Measurements from ENCODE around the gene SUSD6.
"Not testable (repeated sequence)": the region's sequence is repeated elsewhere in the genome, so short reads cannot be mapped to it uniquely, and the experiment has no call there.

The SUSD6 gene

DNA sequence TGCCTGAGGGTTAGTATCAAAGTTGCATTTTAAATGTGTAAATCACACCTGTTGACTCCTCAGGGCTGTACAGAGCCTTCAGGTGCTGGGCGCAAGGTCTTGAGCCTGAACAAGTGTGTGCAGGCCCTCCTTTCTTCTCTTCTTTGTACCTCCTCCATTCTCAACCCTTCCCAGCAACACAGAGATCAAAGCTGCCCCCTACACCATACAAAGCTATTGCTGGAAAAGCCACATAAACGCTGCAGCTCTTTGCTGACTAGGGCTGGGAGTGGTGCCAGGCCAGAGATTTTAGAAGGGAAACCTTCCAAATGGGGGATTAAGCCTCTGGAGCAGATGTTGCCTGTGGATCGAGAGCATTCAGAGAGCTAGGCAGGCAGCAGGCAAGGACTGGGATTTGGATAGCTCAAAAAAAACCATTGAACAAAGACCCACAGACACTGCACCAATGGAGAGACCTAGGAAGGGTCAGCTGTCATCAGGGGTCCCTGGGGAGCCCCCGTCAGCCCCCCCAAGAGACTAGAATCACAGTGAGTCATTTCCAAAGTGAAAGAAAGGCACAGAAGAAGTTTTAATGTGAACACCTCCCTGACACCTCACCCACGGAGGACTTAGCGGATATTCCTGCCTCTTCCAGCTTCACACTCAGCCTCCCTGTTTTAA, 18.2 kb upstream of the SUSD6 start:
- no peak for DNase-seq

- DNase-seq = no peak
Measured at GRCh38 chr14:69594846-69595245, 16.6 kb upstream of the SUSD6 start.

- no peak for DNase-seq
Measured at GRCh38 chr14:69595336-69595735, 16.1 kb upstream of the SUSD6 start.

GRCh38 chr14:69599431-69599830, 12.0 kb upstream of the SUSD6 start:
- DNase-seq = not testable (repeated sequence)

DNA sequence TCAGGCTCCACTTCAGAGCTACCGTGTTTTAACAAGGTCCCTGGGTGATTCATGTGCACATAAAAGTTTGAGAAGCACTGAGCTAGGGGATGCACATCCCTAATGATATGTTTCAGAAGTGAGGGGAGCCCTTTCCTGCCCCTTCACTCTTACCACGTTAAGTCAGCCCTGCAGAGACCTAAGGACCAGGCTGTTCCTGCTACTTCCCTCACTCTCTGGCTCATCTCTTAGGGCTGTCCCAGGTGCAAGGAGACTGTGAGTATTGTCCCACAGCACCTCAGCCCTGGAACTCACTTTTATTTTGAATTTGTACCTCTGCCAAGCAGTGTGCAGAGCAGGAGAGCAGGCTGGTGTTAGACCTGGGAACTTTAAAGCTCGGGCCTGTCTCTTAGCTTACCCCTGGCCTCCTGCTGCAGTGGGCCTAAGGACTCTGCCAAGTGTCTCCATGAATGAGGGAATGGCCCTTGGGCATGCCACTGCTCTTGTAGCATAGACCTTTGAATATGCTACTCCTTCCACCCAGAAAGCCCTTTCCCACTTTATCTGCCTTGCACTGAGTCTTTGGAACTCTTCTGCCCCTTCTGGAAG, 11.0 kb upstream of the SUSD6 start:
- no peak for DNase-seq

DNA sequence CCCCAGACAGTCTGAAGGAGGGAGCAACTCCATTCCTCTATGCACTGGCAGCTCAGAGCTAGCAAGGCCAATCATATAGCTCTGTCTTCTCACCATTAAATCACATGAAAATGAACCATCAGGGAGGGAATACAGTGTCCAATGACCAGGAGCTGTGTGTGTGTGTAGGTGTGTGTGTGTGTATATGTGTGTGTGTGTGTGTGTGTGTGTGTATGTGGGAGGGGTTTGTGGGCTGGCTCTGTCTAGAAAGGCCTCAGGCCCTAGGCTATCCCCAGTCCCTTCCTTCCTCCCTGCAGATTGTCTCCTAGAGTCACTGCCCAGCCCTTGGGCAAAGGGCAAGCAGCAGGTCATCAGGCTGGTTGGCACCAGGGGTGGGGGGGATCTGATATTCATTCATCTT, 5.7 kb upstream of the SUSD6 start:
- DNase-seq = no peak

DNA sequence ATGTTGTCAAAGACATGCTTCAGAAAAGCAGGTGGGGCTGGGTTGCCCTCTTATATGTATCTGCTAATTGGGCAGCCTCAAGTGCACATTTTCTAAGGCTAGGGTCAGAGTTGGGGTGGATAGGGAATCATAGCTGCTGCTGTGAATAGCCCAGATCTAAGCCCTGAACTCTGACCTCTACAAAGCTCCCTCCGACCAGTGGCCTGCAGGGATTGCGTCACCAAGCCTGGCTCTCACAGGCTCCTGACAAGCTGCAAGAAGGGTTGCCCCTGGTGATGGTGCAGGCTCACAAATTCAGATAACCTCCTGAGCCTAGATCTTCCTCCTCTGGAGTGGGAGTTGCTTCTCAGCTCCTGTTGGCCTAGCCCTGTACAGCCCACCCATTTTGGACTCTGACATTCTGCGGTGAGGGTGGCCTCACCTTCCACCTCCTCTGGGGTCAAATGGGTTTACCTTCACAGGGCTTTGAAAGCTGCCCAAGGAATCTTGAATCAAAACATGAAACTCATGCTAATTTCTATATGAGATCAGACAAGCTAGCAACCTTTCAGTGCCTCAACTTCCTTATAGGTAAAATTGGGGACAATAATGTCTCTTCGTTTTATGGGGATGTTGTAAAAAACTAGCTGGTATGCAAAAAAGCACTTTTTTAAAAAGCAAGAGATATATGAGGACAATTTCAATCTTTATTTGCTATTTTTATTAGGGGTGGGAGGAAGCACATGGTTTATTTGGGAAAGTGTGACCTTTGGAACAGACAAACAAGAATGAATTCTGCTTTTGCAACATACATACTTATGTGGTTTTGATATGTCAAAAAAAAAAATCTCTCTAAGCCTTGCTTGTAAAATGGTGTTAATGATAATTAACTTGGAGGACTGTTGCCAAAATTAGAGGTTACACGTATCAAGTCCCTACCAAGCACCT, 4.9 kb upstream of the SUSD6 start:
- no peak for DNase-seq

DNA sequence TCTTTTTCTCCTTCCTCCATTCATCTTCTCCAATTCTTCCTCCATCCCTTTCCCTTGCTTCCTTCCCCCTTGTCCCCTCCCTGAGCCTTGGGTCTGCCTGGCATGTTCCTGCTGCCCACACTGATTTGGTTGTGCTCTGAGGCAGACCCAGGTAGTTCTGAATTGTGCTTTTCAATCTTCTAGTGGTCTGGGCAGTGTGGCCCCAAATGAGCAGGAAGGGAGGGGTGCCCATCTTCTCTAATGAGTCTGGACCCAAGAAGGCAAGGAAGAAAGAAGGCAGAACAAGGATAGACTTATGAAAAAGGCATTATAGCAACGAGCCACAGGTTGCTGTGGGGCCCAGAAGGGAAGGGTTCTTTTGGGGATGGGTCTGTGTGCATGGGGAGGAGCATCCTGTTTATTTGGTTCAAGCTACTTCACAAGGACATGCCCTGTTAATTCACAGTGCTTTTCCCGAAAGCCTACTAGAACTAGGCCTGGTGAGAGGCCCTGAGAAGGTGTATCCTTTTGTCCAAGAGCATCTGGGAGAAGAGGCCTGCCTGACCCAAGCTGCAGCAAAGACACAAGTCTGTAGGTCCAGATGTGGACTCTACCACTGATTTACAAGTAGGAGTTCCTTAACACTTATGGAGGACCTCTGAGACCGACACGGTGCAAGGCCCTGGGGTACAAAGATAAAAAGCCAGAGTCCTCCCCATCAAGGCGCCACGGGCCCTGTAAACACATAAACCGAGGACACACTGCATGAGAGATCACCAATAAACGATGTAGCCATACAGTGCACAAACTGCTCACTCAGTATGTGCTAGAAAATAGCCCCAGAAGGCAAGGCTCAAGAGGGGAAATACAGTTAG, 1.1 kb upstream of the SUSD6 start:
- no peak for DNase-seq

GRCh38 chr14:69610874-69611171, 573 bp upstream of the SUSD6 start:
- DNase-seq = no peak

- no peak for DNase-seq
Measured at GRCh38 chr14:69612014-69612782, 802 bp downstream of the SUSD6 start.

GRCh38 chr14:69612783-69613130, 1.4 kb downstream of the SUSD6 start:
- DNase-seq = no peak

GRCh38 chr14:69613312-69614073, 2.1 kb downstream of the SUSD6 start:
- DNase-seq = no peak

GRCh38 chr14:69614592-69614991, 3.2 kb downstream of the SUSD6 start:
- DNase-seq = no peak

- no peak for DNase-seq
Measured at GRCh38 chr14:69615121-69615495, 3.7 kb downstream of the SUSD6 start.

DNA sequence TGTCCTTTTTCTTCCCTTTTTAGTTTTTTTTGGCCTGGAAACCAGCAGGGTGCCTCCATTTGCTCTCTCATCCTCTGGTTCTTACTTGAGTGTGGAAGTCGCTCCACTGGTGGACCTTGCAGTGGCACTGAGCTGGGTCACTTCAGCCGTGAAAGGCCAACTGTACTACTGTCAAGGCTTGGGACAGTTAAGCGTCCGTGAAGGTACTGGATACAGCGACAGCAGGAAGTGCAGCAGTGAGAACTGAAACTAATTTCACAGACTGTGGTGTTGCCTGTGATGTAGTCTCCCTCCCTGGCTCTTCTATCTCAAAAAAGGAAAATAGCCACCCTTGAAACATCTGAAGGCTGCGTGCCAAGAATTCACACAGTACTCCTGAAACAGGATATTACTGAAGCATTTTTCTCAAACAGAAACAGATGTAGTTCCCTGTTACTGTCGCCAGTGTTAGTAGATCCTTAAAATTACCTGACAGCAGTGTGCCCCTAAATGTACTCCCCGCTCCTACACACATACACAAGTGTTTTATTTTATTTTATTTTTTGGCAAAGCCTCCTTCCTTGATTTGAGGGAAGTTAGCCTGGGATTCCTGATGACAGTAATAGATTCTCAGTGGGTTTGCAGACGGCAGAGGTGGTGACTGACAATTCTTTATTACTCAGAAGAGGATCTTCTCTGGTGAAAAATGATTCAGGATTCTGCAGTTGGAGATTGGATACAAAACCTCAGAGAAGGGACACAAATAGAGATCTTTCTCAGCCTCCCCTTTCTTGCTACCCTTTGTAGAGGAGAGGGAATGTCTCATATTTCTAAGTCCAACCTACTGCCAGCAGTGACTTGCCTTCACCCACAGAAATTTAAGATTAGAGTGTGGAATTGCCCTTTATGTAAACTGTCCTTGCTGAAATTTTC, 4.4 kb downstream of the SUSD6 start:
- no peak for DNase-seq

- DNase-seq = no peak
Measured at GRCh38 chr14:69616408-69616773, 5.0 kb downstream of the SUSD6 start.

- DNase-seq = no peak
Measured at GRCh38 chr14:69617796-69618195, 6.4 kb downstream of the SUSD6 start.

DNA sequence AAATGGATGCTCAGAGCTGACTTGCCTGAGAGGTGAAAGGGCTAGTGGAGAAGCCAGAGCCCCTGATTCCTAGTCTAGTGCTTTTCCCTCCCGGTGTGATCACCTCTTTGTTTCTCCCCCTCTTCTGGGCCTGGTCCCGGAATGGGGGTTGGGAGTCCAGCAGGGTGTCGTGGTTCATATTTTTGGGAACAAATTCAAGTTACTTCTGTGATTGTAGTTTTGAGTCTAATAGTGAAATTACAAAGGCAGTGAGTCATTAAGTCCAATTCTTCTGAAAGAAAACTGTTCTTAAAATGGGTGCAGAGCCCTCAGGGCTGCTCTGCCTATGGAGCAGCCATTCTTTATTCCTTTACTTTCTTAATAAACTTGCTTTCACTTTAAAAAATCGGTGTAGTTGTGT, 7.6 kb downstream of the SUSD6 start:
- DNase-seq = no peak

DNA sequence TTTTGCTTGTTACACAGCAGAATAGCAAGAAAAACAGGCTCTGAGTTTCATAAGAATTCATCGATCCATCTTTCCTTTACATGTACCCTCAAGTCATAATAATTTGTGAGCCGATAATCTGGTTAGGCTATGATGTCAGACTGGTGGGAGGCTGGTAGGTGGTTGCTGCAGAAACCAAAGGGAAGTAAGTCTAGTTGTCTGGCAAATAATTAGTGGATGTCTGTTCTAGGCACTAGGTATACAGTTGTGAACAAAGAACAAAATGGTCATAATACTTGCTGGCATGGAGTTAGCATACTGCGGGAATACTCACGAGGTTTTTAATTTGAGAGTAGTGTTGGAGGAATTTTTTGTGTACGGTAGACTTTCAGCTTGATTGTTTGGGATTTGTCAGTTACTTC, 8.8 kb downstream of the SUSD6 start:
- peak; percentile 42 for DNase-seq

GRCh38 chr14:69620981-69621380, 9.6 kb downstream of the SUSD6 start:
- no peak for DNase-seq

GRCh38 chr14:69624136-69624535, 12.7 kb downstream of the SUSD6 start:
- no peak for DNase-seq
